MM.1S (cell line): ENCODE results near the gene TRAPPC14.

Experiments used
- DNase-seq: peaks from one replicate; pipeline ENCODE4 v3.0.0-alpha.2; 2015
- H2AFZ ChIP-seq: fragments of 300-600 bp; sonication (generic); 2 replicates; pipeline ENCODE4 v1.6.0; 2016; ENCODE audit warnings: antibody characterized with exemption, low read length
- H3F3A ChIP-seq: fragments of 300-600 bp; sonication (generic); 2 replicates; pipeline ENCODE4 v1.6.1; 2016; ENCODE audit warnings: mild to moderate bottlenecking, antibody characterized with exemption, low read length, moderate library complexity, mixed read lengths; ENCODE audit not compliant: insufficient read depth
- H3K27ac ChIP-seq: fragments of 300-600 bp; sonication (generic); 2 replicates; pipeline ENCODE4 v1.5.1; 2016; ENCODE audit warnings: mild to moderate bottlenecking, low read length
- H3K27me3 ChIP-seq: fragments of 300-600 bp; sonication (generic); replicated peaks from 2 replicates; pipeline ENCODE4 v1.6.0; 2016; ENCODE audit warnings: low read length; ENCODE audit not compliant: insufficient read depth
- H3K36me3 ChIP-seq: fragments of 300-600 bp; sonication (generic); replicated peaks from 2 replicates; pipeline ENCODE4 v1.6.1; 2016; ENCODE audit warnings: mild to moderate bottlenecking, low read length, mixed read lengths; ENCODE audit not compliant: insufficient read depth
- H3K4me1 ChIP-seq: fragments of 300-600 bp; sonication (generic); 2 replicates; pipeline ENCODE4 v1.6.1; 2016; ENCODE audit warnings: low read length, mixed read lengths
- H3K4me2 ChIP-seq: fragments of 300-600 bp; sonication (generic); 2 replicates; pipeline ENCODE4 v1.6.0; 2016; ENCODE audit warnings: low read depth, low read length
- H3K4me3 ChIP-seq: fragments of 300-600 bp; sonication (generic); 2 replicates; pipeline ENCODE4 v1.5.1; 2016; ENCODE audit warnings: low read length, mixed read lengths
- H3K79me2 ChIP-seq: fragments of 300-600 bp; sonication (generic); 2 replicates; pipeline ENCODE4 v1.6.1; 2016; ENCODE audit warnings: mixed run types, low read length, mixed read lengths
- H3K9ac ChIP-seq: fragments of 300-600 bp; sonication (generic); 2 replicates; pipeline ENCODE4 v1.6.1; 2016; ENCODE audit warnings: low read length, mixed read lengths
- H3K9me2 ChIP-seq: fragments of 300-600 bp; sonication (generic); replicated peaks from 2 replicates; pipeline ENCODE4 v1.6.1; 2016; ENCODE audit warnings: mild to moderate bottlenecking, low read length, mixed read lengths; ENCODE audit not compliant: insufficient read depth
- H3K9me3 ChIP-seq: fragments of 300-600 bp; sonication (generic); replicated peaks from 2 replicates; pipeline ENCODE4 v1.6.1; 2016; ENCODE audit warnings: mild to moderate bottlenecking, low read length, mixed read lengths; ENCODE audit not compliant: insufficient read depth
- H4K20me1 ChIP-seq: fragments of 300-600 bp; sonication (generic); 2 replicates; pipeline ENCODE4 v1.6.1; 2016; ENCODE audit warnings: mild to moderate bottlenecking, low read length, moderate library complexity, mixed read lengths; ENCODE audit not compliant: insufficient read depth
- CTCF ChIP-seq: fragments of 300-600 bp; sonication (generic); IDR thresholded peaks from 2 replicates; pipeline ENCODE4 v1.5.1; 2016; ENCODE audit warnings: antibody characterized with exemption, low read length, mixed read lengths
- EZH2 ChIP-seq: fragments of 300-600 bp; sonication (generic); optimal IDR thresholded peaks from 2 replicates; pipeline ENCODE3; 2017; ENCODE audit warnings: low read depth, mild to moderate bottlenecking, antibody characterized with exemption, low read length, mixed read lengths
- EZH2phosphoT487 ChIP-seq: fragments of 300-600 bp; sonication (generic); IDR thresholded peaks from 2 replicates; pipeline ENCODE4 v1.6.1; 2018; ENCODE audit warnings: antibody characterized with exemption, low read length

The TRAPPC14 gene

DNA sequence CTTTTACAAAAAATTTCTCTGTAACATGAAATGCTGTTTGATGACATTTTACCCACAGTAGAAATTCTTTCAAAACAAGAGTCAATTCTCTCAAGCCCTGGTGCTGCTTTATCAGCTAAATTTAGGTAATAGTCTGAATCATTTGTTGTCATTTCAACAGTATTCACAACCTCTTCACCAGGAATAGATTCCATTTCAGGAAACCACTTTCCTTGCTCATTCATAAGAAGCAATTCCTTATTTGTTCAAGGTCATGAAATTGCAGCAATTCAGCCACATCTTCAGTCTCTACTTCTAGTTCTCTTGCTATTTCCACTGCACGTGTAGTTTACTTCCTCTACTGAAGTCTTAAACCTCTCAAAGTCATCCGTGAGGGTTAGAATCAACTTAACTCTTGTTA, 33.3 kb upstream of the TRAPPC14 start:
- no peak for DNase-seq
- no peak for TF ChIP-seq EZH2phosphoT487
- TF ChIP-seq CTCF = no peak
- TF ChIP-seq EZH2 = no peak
- Histone ChIP-seq H2AFZ (no peak overlapping the region), H3K27me3 (no peaks in the 10 kb centered on the region), H3K9ac (no peak overlapping the region), H3K36me3 (no peaks in the 10 kb centered on the region), H3K4me1 (peaks cover 3% of the 10 kb centered on the region; the same call in 1 of the 2 replicates), H3K27ac (no peak overlapping the region), H3K4me3 (no peak overlapping the region), H3K79me2 (no peaks in the 10 kb centered on the region), H3K4me2 (no peak overlapping the region), H3F3A (0 out of 2 replicates have a peak, but pooled peaks cover 3% of the 10 kb centered on the region), H3K9me2 (no peaks in the 10 kb centered on the region), H4K20me1 (no peaks in the 10 kb centered on the region), H3K9me3 (no peaks in the 10 kb centered on the region)

GRCh38 chr7:100190048-100190711, 31.7 kb upstream of the TRAPPC14 start:
- no peak overlapping the region for H2AFZ ChIP-seq

GRCh38 chr7:100189061-100189460, 30.5 kb upstream of the TRAPPC14 start:
- Histone ChIP-seq H3K36me3 (no peaks in the 10 kb centered on the region), H3F3A (no peaks in the 10 kb centered on the region), H4K20me1 (no peaks in the 10 kb centered on the region), H2AFZ (no peak overlapping the region), H3K9me3 (no peaks in the 10 kb centered on the region), H3K27me3 (no peaks in the 10 kb centered on the region), H3K27ac (no peak overlapping the region), H3K4me1 (peaks cover 3% of the 10 kb centered on the region; the same call in 1 of the 2 replicates), H3K4me2 (no peak overlapping the region), H3K9ac (no peak overlapping the region), H3K4me3 (no peak overlapping the region), H3K79me2 (no peaks in the 10 kb centered on the region), H3K9me2 (no peaks in the 10 kb centered on the region)
- TF ChIP-seq EZH2 (no peak), EZH2phosphoT487 (no peak), CTCF (no peak)
- no peak for DNase-seq

More at GRCh38 chr7:100190048-100190711, 31.7 kb upstream of the TRAPPC14 start:
- Histone ChIP-seq H3K79me2 (no peaks in the 10 kb centered on the region), H3K9ac (no peak overlapping the region), H3K4me3 (no peak overlapping the region), H3K27ac (no peak overlapping the region), H4K20me1 (no peaks in the 10 kb centered on the region), H3K36me3 (no peaks in the 10 kb centered on the region), H3F3A (no peaks in the 10 kb centered on the region), H3K27me3 (no peaks in the 10 kb centered on the region), H3K9me3 (no peaks in the 10 kb centered on the region), H3K4me2 (no peak overlapping the region), H3K4me1 (peaks cover 3% of the 10 kb centered on the region; the same call in 1 of the 2 replicates), H3K9me2 (no peaks in the 10 kb centered on the region)
- TF ChIP-seq CTCF = peak; percentile 49
- no peak for TF ChIP-seq EZH2phosphoT487
- peak; percentile 66 for DNase-seq
